BE2C (cell line): ENCODE data around the gene SYCE1L.
A peak's percentile ranks its signal among the peaks of the same experiment; 100 is the strongest.
"Not testable (repeated sequence)": the region's sequence is repeated elsewhere in the genome, so short reads cannot be mapped to it uniquely, and the experiment has no call there.

ENCODE experiments used
- DNase-seq: peaks from one replicate; pipeline ENCODE4 v3.0.0-alpha.2; 2020
- H3K27me3 ChIP-seq: fragments of 250-450 bp; sonication (Bioruptor Pico); 2 replicates; pipeline ENCODE4 v1.5.1; 2020; ENCODE audit warnings: mild to moderate bottlenecking
- H3K36me3 ChIP-seq: fragments of 250-450 bp; sonication (Bioruptor Pico); 2 replicates; pipeline ENCODE4 v1.5.1; 2020; ENCODE audit warnings: mild to moderate bottlenecking
- H3K4me1 ChIP-seq: fragments of 250-450 bp; sonication (Bioruptor Pico); 2 replicates; pipeline ENCODE4 v1.5.1; 2020
- H3K4me3 ChIP-seq: 2 replicates; pipeline ENCODE4 v1.5.1; 2011; ENCODE audit warnings: low read depth, low read length
- H3K9me3 ChIP-seq: fragments of 250-450 bp; sonication (Bioruptor Pico); 2 replicates; pipeline ENCODE4 v1.5.1; 2020
- CTCF ChIP-seq: IDR thresholded peaks from 2 replicates; pipeline ENCODE4 v1.5.1; 2012; ENCODE audit warnings: mild to moderate bottlenecking, low read depth, low read length

Gene SYCE1L

GRCh38 chr16:77234611-77235010, 35.4 kb downstream of the SYCE1L start:
- no peaks in the 10 kb centered on the region for H3K36me3 ChIP-seq
- H3K4me1 ChIP-seq: 0 out of 2 replicates have a peak, but pooled peaks cover 8% of the 10 kb centered on the region
- no peaks in the 10 kb centered on the region for H3K9me3 ChIP-seq
- no peak for TF ChIP-seq CTCF
- H3K4me3 ChIP-seq: no peak overlapping the region
- peaks cover 8% of the 10 kb centered on the region for H3K27me3 ChIP-seq
- DNase-seq: no peak

GRCh38 chr16:77236063-77236511, 36.9 kb downstream of the SYCE1L start:
- Histone ChIP-seq H3K4me1 (0 out of 2 replicates have a peak, but pooled peaks cover 5% of the 10 kb centered on the region), H3K4me3 (peak overlapping the region; percentile 10; the same call in 1 of the 2 replicates), H3K27me3 (peaks cover 8% of the 10 kb centered on the region), H3K9me3 (no peaks in the 10 kb centered on the region), H3K36me3 (no peaks in the 10 kb centered on the region)
- TF ChIP-seq CTCF: peak; percentile 100
- peak; percentile 88 for DNase-seq

DNA sequence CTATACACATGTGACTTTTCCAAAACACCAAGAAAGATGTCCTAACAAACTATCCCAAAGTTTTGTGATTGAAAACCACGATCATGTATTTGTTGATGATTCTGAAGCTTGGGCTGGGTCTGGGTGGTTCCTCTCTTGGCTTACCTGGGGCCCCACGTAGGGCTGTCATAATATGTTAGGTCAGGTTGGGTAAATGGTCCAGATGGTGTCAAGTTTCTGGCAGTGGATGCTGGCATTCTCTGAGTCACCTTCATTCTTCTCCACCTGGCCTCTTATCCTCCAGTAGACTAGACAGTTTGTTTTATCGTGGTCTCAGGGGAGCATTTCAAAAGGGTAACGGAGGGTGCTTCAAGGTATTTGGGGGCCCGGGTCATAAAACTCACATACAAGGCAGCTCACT, 39.4 kb downstream of the SYCE1L start:
- no peaks in the 10 kb centered on the region for H3K36me3 ChIP-seq
- H3K9me3 ChIP-seq: no peaks in the 10 kb centered on the region
- no peak for DNase-seq
- no peaks in the 10 kb centered on the region for H3K4me1 ChIP-seq
- peaks cover 8% of the 10 kb centered on the region for H3K27me3 ChIP-seq
- H3K4me3 ChIP-seq: no peak overlapping the region
- no peak for TF ChIP-seq CTCF

GRCh38 chr16:77242471-77242870, 43.3 kb downstream of the SYCE1L start:
- not testable (repeated sequence) for H3K9me3 ChIP-seq, H3K36me3 ChIP-seq, H3K27me3 ChIP-seq, H3K4me1 ChIP-seq, DNase-seq, H3K4me3 ChIP-seq

DNA sequence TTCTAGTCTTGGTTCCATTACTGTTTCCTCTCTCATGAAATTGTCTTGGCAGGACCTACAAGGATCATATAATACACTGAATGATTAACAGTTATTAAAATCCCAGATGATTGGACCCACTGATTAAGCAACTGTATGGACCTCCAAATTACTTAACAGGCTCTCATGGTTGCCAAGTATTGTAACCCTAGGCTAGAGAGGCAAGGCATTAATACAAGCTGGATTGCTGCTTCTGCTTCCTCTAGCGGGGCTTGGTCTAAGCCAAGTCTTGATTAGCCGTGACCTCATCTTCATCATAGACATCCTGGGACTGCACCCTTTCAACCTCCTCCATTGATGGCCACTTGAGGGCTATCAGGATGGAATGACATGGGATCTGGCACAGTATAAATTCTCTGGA, 46.9 kb downstream of the SYCE1L start:
- no peak for TF ChIP-seq CTCF
- Histone ChIP-seq H3K27me3 (no peaks in the 10 kb centered on the region), H3K36me3 (no peaks in the 10 kb centered on the region), H3K4me1 (no peaks in the 10 kb centered on the region), H3K4me3 (no peak overlapping the region), H3K9me3 (no peaks in the 10 kb centered on the region)
- DNase-seq: no peak

GRCh38 chr16:77250400-77250799, 51.2 kb downstream of the SYCE1L start:
- H3K27me3 ChIP-seq: no peaks in the 10 kb centered on the region
- no peaks in the 10 kb centered on the region for H3K9me3 ChIP-seq
- no peak for DNase-seq

More at GRCh38 chr16:77250400-77250799, 51.2 kb downstream of the SYCE1L start:
- Histone ChIP-seq H3K4me1 (no peaks in the 10 kb centered on the region), H3K36me3 (no peaks in the 10 kb centered on the region), H3K4me3 (no peak overlapping the region)
- no peak for TF ChIP-seq CTCF
